ENCODE results near the gene TIFAB. TPM values are rescaled to one million over a fixed set of nuclear protein-coding genes. Genes with fewer than 3 reads are reported as not detected.

The TIFAB gene
- polyA plus RNA-seq, 1 donor from 2014 or later, result not detected

- no peaks in the 10 kb centered on the region for H3F3A ChIP-seq (ENCODE audit: insufficient read depth, low read length, poor library complexity, severe bottlenecking)
Measured at GRCh38 chr5:135458921-135459331, 6.8 kb upstream of the TIFAB start.

GRCh38 chr5:135458356-135458755, 6.2 kb upstream of the TIFAB start:
- Histone ChIP-seq H4K20me1 (ENCODE audit: insufficient read depth) (no peaks in the 10 kb centered on the region), H3K27me3 (ENCODE audit: insufficient read depth, low read depth, low read length) (peaks cover 11% of the 10 kb centered on the region), H3K9me2 (ENCODE audit: insufficient read depth, low read length) (no peaks in the 10 kb centered on the region), H3K4me3 (ENCODE audit: low read length) (no peak overlapping the region), H3F3A (ENCODE audit: insufficient read depth, low read length, poor library complexity, severe bottlenecking) (no peaks in the 10 kb centered on the region), H3K9me3 (ENCODE audit: low read length) (no peaks in the 10 kb centered on the region), H3K27ac (ENCODE audit: low read length) (no peak overlapping the region), H2AFZ (ENCODE audit: low read depth, low read length) (no peak overlapping the region), H3K36me3 (ENCODE audit: insufficient read depth, low read length) (no peaks in the 10 kb centered on the region), H3K79me2 (replicated peaks; ENCODE audit: insufficient read depth, low read length) (no peaks in the 10 kb centered on the region), H3K9ac (ENCODE audit: low read length) (no peak overlapping the region), H3K4me2 (ENCODE audit: low read length) (no peak overlapping the region)
- TF ChIP-seq POLR2AphosphoS5 (IDR thresholded peaks at IDR 0.05), result no peak
- no peak for TF ChIP-seq EP300 (conservative IDR thresholded peaks at IDR 0.05; ENCODE audit: poor library complexity, severe bottlenecking)
- TF ChIP-seq RAD21 (conservative IDR thresholded peaks at IDR 0.05), result no peak
- no peak for TF ChIP-seq SMC3 (conservative IDR thresholded peaks at IDR 0.05; ENCODE audit: poor library complexity)
- TF ChIP-seq EZH2 (IDR thresholded peaks at IDR 0.05; ENCODE audit: borderline replicate concordance, insufficient read depth, low read length, poor library complexity, severe bottlenecking), result no peak
- no peak for TF ChIP-seq CTCF (IDR thresholded peaks at IDR 0.05; ENCODE audit: poor library complexity, severe bottlenecking)
- TF ChIP-seq TAF1 (IDR thresholded peaks at IDR 0.05; ENCODE audit: low read depth), result no peak
- TF ChIP-seq MXI1 (conservative IDR thresholded peaks at IDR 0.05; ENCODE audit: poor library complexity, severe bottlenecking), result no peak
- no peak for TF ChIP-seq REST (IDR thresholded peaks at IDR 0.05; ENCODE audit: borderline replicate concordance)

More at GRCh38 chr5:135458921-135459331, 6.8 kb upstream of the TIFAB start:
- H3K9me2 ChIP-seq (ENCODE audit: insufficient read depth, low read length), result no peaks in the 10 kb centered on the region
- H3K9ac ChIP-seq (ENCODE audit: low read length), result no peak overlapping the region
- H3K4me3 ChIP-seq (ENCODE audit: low read length), result no peak overlapping the region
- H3K9me3 ChIP-seq (ENCODE audit: low read length), result no peaks in the 10 kb centered on the region
- TF ChIP-seq TAF1 (IDR thresholded peaks at IDR 0.05; ENCODE audit: low read depth), result no peak
- H3K79me2 ChIP-seq (replicated peaks; ENCODE audit: insufficient read depth, low read length), result no peaks in the 10 kb centered on the region
- H2AFZ ChIP-seq (ENCODE audit: low read depth, low read length), result no peak overlapping the region
- H3K4me2 ChIP-seq (ENCODE audit: low read length), result no peak overlapping the region
- H4K20me1 ChIP-seq (ENCODE audit: insufficient read depth), result no peaks in the 10 kb centered on the region
- H3K36me3 ChIP-seq (ENCODE audit: insufficient read depth, low read length), result no peaks in the 10 kb centered on the region
- no peak overlapping the region for H3K27ac ChIP-seq (ENCODE audit: low read length)
- peaks cover 17% of the 10 kb centered on the region for H3K27me3 ChIP-seq (ENCODE audit: insufficient read depth, low read depth, low read length)

Data from neural cell (in vitro differentiated cells).